Smooth muscle cell (in vitro differentiated cells): ENCODE measurements around the gene ICE2. TPM values are rescaled to one million over a fixed set of nuclear protein-coding genes. Genes with fewer than 3 reads are reported as not detected.

Experiments used
- DNase-seq: peaks from one replicate; lab custom pipeline; 2025; ENCODE audit not compliant: unreplicated experiment; lab: John Stamatoyannopoulos, UW
- H2AFZ ChIP-seq: fragments of 200-600 bp; sonication (generic); 2 replicates; pipeline ENCODE4 v1.6.0; 2016; ENCODE audit warnings: antibody characterized with exemption, low read depth, mild to moderate bottlenecking
- H3F3A ChIP-seq: fragments of 200-600 bp; sonication (generic); 2 replicates; pipeline ENCODE4 v1.6.0; 2017; ENCODE audit warnings: antibody characterized with exemption, low read depth
- H3K27ac ChIP-seq: fragments of 200-600 bp; sonication (generic); 2 replicates; pipeline ENCODE4 v1.5.1; 2016; ENCODE audit warnings: low read depth, mild to moderate bottlenecking
- H3K27me3 ChIP-seq: fragments of 200-600 bp; sonication (generic); 2 replicates; pipeline ENCODE4 v1.6.1; 2016; ENCODE audit warnings: low read depth, mild to moderate bottlenecking
- H3K36me3 ChIP-seq: fragments of 200-600 bp; sonication (generic); 2 replicates; pipeline ENCODE4 v1.5.1; 2016; ENCODE audit warnings: low read depth
- H3K4me1 ChIP-seq: fragments of 200-600 bp; sonication (generic); 2 replicates; pipeline ENCODE4 v1.5.1; 2016; ENCODE audit warnings: low read depth
- H3K4me2 ChIP-seq: fragments of 200-600 bp; sonication (generic); 2 replicates; pipeline ENCODE4 v1.6.0; 2016; ENCODE audit warnings: mild to moderate bottlenecking
- H3K4me3 ChIP-seq: fragments of 200-600 bp; sonication (generic); 2 replicates; pipeline ENCODE4 v1.5.1; 2016; ENCODE audit warnings: mild to moderate bottlenecking
- H3K79me2 ChIP-seq: fragments of 200-600 bp; sonication (generic); 2 replicates; pipeline ENCODE4 v1.6.0; 2016; ENCODE audit warnings: low read depth, mild to moderate bottlenecking
- H3K9ac ChIP-seq: fragments of 200-600 bp; sonication (generic); 2 replicates; pipeline ENCODE4 v1.6.0; 2016; ENCODE audit warnings: low read depth
- H3K9me3 ChIP-seq: fragments of 200-600 bp; sonication (generic); replicated peaks from 2 replicates; pipeline ENCODE4 v1.5.1; 2016; ENCODE audit warnings: low read depth
- H4K20me1 ChIP-seq: fragments of 200-600 bp; sonication (generic); 2 replicates; pipeline ENCODE4 v1.6.0; 2016; ENCODE audit warnings: low read depth
- CTCF ChIP-seq: fragments of 200-600 bp; sonication (generic); IDR thresholded peaks from 2 replicates; pipeline ENCODE4 v1.5.1; 2017; ENCODE audit warnings: borderline replicate concordance, mild to moderate bottlenecking, antibody characterized with exemption; ENCODE audit not compliant: insufficient read depth, poor library complexity, severe bottlenecking
- WGBS: methylation state at CpG from one replicate; pipeline ENCODE4 v1.1.7; 2016; ENCODE audit warnings: low lambda C conversion rate; 5-methylcytosine and 5-hydroxymethylcytosine counted together
- polyA plus RNA-seq: library from polyadenylated mRNA; unstranded; fragments of >200 nt; fragmentation: Nextera tagmentation; extraction: Ambion mirVana; gene quantifications from 2 replicates; pipeline ENCODE4 v1.2.1, GENCODE V29; 2016
- total RNA-seq: library from RNA; depleted of rRNA; stranded (reverse); fragments of >200 nt; gene quantifications from 2 replicates; pipeline ENCODE4 v1.2.3, GENCODE V29; 2014

Gene ICE2
- total and polyA plus RNA-seq, 2 experiments from 2014 or later, result 15.2 to 17.3 TPM

DNA sequence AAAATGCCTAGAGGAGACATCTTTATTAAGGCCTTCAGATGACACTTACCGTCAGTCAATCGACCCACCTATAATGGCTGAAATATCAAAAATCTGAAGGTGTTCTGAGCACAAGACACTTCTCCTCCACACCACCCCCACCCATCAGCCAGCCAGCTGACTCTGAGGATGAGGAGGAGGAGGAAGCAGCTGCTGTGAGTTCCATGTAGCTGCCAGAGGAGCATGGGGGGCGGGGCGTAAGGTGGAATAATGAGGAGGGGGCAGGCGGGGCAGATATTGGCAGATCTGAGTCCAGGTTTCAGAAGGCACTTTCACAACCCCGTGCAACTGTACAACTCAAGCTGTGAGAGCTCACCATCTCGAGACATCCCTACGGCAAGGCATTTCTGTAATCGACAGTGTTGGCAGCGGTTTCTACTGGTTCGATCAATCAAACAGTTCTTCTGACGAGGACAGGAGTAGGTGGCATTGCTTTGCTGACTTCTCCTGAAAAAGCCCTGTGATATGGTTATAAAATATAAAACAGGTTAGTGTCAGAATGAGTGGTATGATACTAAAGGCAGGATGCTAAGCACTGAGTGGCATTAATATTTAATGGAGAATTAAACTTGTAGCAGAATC is 35.4 kb upstream of the ICE2 start:
- Histone ChIP-seq H3K9me3 (no peaks in the 10 kb centered on the region), H2AFZ (no peak overlapping the region), H3K27ac (no peak overlapping the region), H3K4me2 (no peak overlapping the region), H3K27me3 (no peaks in the 10 kb centered on the region), H3K4me1 (no peaks in the 10 kb centered on the region), H3K36me3 (no peaks in the 10 kb centered on the region), H3F3A (no peaks in the 10 kb centered on the region), H3K9ac (no peak overlapping the region), H3K4me3 (no peak overlapping the region), H4K20me1 (peaks cover 24% of the 10 kb centered on the region), H3K79me2 (no peaks in the 10 kb centered on the region)
- 92% methylated on average over 12 of the region's 12 CpGs for WGBS
- no peak for TF ChIP-seq CTCF
- no peak for DNase-seq

DNA sequence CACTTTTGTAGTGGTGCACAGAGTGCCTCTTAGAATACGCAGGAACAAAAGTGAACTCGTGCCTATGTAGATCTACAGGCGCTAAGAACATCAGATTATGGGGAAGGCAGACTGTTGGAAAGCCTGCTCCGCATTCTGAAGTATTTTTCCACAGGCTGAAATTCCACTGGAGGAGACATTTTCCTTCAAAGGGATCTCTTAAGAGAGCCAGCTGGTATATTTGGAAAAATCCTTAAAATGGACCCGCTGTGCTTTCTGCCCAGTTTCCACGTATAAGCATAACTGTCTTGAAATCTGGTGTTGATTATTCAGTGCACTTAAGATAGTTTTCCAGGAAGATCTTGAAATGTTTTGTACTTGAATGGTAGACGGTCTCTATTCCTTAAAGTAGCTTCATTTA is 34.7 kb upstream of the ICE2 start:
- H3K79me2 ChIP-seq, result no peaks in the 10 kb centered on the region
- no peaks in the 10 kb centered on the region for H3K4me1 ChIP-seq
- H3K9me3 ChIP-seq, result no peaks in the 10 kb centered on the region
- no peaks in the 10 kb centered on the region for H3F3A ChIP-seq
- H3K27me3 ChIP-seq, result no peaks in the 10 kb centered on the region
- H4K20me1 ChIP-seq, result peaks cover 23% of the 10 kb centered on the region
- no peak overlapping the region for H3K4me3 ChIP-seq
- 93% methylated on average over 7 of the region's 7 CpGs for WGBS
- no peak overlapping the region for H3K9ac ChIP-seq
- no peak for DNase-seq
- H3K4me2 ChIP-seq, result no peak overlapping the region
- no peak for TF ChIP-seq CTCF
- no peak overlapping the region for H2AFZ ChIP-seq
- H3K36me3 ChIP-seq, result no peaks in the 10 kb centered on the region
- H3K27ac ChIP-seq, result no peak overlapping the region

DNA sequence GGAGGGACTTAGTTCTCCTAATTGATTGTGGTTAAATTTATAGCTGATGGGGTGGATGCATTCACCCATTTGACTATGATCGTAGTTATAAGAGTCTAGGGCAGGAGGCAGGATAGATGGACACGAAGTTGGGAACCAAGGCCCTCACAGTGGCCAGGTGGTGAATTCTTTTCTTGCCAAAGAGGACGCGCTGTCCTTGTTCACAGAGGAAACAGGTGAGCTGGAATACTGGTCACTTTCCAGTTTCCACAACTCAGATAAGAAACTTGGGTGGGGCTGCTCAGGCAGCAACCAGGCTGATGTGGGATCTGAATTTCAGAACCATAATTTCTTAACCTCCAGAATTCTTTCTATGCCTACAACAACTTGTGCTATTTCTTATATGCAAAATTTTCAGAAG is 34.0 kb upstream of the ICE2 start:
- no peaks in the 10 kb centered on the region for H3K4me1 ChIP-seq
- no peak for DNase-seq
- H3K27ac ChIP-seq, result no peak overlapping the region
- no peaks in the 10 kb centered on the region for H3K9me3 ChIP-seq
- peaks cover 19% of the 10 kb centered on the region for H4K20me1 ChIP-seq
- H3K4me3 ChIP-seq, result no peak overlapping the region
- H3K79me2 ChIP-seq, result no peaks in the 10 kb centered on the region
- no peaks in the 10 kb centered on the region for H3K27me3 ChIP-seq
- H3K36me3 ChIP-seq, result no peaks in the 10 kb centered on the region
- H3K4me2 ChIP-seq, result no peak overlapping the region
- H2AFZ ChIP-seq, result no peak overlapping the region
- no peaks in the 10 kb centered on the region for H3F3A ChIP-seq
- 97% methylated on average over 4 of the region's 4 CpGs for WGBS
- no peak for TF ChIP-seq CTCF
- no peak overlapping the region for H3K9ac ChIP-seq

GRCh38 chr15:60511351-60512031 is 32.5 kb upstream of the ICE2 start:
- H4K20me1 ChIP-seq, result peaks cover 19% of the 10 kb centered on the region
- DNase-seq, result no peak
- no peak overlapping the region for H3K9ac ChIP-seq
- no peak overlapping the region for H3K27ac ChIP-seq
- H3K9me3 ChIP-seq, result no peaks in the 10 kb centered on the region
- H3K4me3 ChIP-seq, result no peak overlapping the region
- no peaks in the 10 kb centered on the region for H3K79me2 ChIP-seq
- no peaks in the 10 kb centered on the region for H3F3A ChIP-seq
- no peak for TF ChIP-seq CTCF
- H3K4me1 ChIP-seq, result no peaks in the 10 kb centered on the region
- 97% methylated on average over 20 of the region's 21 CpGs for WGBS
- no peaks in the 10 kb centered on the region for H3K27me3 ChIP-seq
- no peak overlapping the region for H3K4me2 ChIP-seq
- no peaks in the 10 kb centered on the region for H3K36me3 ChIP-seq
- no peak overlapping the region for H2AFZ ChIP-seq
